Stimulated activated CD8-positive, alpha-beta memory T cell treated with anti-CD3 and anti-CD28 coated beads, Interleukin-4, amount 100 ng/mL, for 24 hours (primary cell): ENCODE measurements around the gene SS18L1.

Source experiments
- DNase-seq: peaks from one replicate; pipeline ENCODE4 v3.0.0-alpha.2; 2020; ENCODE audit warnings: low read depth

Gene SS18L1

GRCh38 chr20:62156592-62157386, 13.2 kb downstream of the SS18L1 start:
- DNase-seq = peak; percentile 63

GRCh38 chr20:62157387-62158087, 14.0 kb downstream of the SS18L1 start:
- DNase-seq = no peak

- DNase-seq = no peak
Measured at GRCh38 chr20:62158088-62158400, 14.5 kb downstream of the SS18L1 start.

- DNase-seq = no peak
Measured at GRCh38 chr20:62158541-62158940, 15.0 kb downstream of the SS18L1 start.

- DNase-seq = no peak
Measured at GRCh38 chr20:62159052-62159451, 15.5 kb downstream of the SS18L1 start.

- peak; percentile 49 for DNase-seq
Measured at GRCh38 chr20:62159839-62160238, 16.3 kb downstream of the SS18L1 start.

GRCh38 chr20:62160253-62160652, 16.7 kb downstream of the SS18L1 start:
- no peak for DNase-seq

GRCh38 chr20:62160876-62161275, 17.3 kb downstream of the SS18L1 start:
- DNase-seq = no peak

GRCh38 chr20:62161347-62161746, 17.8 kb downstream of the SS18L1 start:
- no peak for DNase-seq

- DNase-seq = no peak
Measured at GRCh38 chr20:62162765-62163484, 19.4 kb downstream of the SS18L1 start.

- no peak for DNase-seq
Measured at GRCh38 chr20:62163485-62163865, 19.9 kb downstream of the SS18L1 start.

GRCh38 chr20:62163986-62164762, 20.6 kb downstream of the SS18L1 start:
- no peak for DNase-seq

GRCh38 chr20:62164879-62165761, 21.6 kb downstream of the SS18L1 start:
- DNase-seq = no peak

- DNase-seq = no peak
Measured at GRCh38 chr20:62165762-62166399, 22.3 kb downstream of the SS18L1 start.

- no peak for DNase-seq
Measured at GRCh38 chr20:62167474-62167873, 23.9 kb downstream of the SS18L1 start.

GRCh38 chr20:62168061-62168460, 24.5 kb downstream of the SS18L1 start:
- DNase-seq = no peak

- no peak for DNase-seq
Measured at GRCh38 chr20:62168890-62169435, 25.4 kb downstream of the SS18L1 start.

- no peak for DNase-seq
Measured at GRCh38 chr20:62170536-62170935, 27.0 kb downstream of the SS18L1 start.

GRCh38 chr20:62171245-62171644, 27.7 kb downstream of the SS18L1 start:
- no peak for DNase-seq

GRCh38 chr20:62172666-62173065, 29.1 kb downstream of the SS18L1 start:
- DNase-seq = no peak
